Esophagus muscularis mucosa (tissue), 4 donors: ENCODE data around the gene SPATA20.

Experiments
- EP300 ChIP-seq: sonication (generic); formaldehyde crosslinking; IDR thresholded peaks from one replicate; pipeline ENCODE4 v1.6.1; 2017; ENCODE audit warnings: antibody characterized with exemption
- POLR2A ChIP-seq: fragments of 450-650 bp; IDR thresholded peaks from one replicate; pipeline ENCODE4 v1.6.1; 2017; ENCODE audit warnings: antibody characterized with exemption, moderate library complexity, mild to moderate bottlenecking, low read depth
- TF ChIP-seq, protein P1 (sequence below), 3 experiments: fragments of 200-600 bp in 2 of 3; fragments of 450-650 bp in 1 of 3; sonication (generic) in 2 of 3; IDR thresholded peaks; one replicate each; pipeline ENCODE4 v1.5.1; 2017 to 2019; ENCODE audit warnings: antibody characterized with exemption in 3 of 3, mild to moderate bottlenecking in 2 of 3, moderate library complexity in 1 of 3

DNA sequence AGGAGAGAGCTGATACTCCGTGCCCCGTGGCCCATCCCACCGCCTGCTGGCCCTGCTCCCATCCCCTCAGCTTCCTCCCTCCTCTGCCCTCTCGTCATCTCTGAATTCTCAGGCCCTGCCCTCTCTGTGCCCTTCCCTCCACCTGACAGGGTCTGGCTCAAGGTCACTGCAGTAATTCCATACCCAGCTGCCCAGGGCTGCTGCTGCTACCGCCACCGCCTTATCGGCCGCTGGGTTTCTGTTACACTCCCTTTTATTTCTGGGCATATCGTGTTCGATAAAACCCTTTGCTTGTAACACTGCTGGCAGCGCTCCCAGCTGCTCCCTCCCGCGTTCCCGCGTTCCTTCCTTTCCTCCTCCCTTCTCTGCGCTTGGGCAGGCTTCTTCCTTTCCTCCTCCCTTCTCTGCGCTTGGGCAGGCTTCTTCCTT, 13.2 kb upstream of the SPATA20 start:
- TF ChIP-seq, protein P1, sequence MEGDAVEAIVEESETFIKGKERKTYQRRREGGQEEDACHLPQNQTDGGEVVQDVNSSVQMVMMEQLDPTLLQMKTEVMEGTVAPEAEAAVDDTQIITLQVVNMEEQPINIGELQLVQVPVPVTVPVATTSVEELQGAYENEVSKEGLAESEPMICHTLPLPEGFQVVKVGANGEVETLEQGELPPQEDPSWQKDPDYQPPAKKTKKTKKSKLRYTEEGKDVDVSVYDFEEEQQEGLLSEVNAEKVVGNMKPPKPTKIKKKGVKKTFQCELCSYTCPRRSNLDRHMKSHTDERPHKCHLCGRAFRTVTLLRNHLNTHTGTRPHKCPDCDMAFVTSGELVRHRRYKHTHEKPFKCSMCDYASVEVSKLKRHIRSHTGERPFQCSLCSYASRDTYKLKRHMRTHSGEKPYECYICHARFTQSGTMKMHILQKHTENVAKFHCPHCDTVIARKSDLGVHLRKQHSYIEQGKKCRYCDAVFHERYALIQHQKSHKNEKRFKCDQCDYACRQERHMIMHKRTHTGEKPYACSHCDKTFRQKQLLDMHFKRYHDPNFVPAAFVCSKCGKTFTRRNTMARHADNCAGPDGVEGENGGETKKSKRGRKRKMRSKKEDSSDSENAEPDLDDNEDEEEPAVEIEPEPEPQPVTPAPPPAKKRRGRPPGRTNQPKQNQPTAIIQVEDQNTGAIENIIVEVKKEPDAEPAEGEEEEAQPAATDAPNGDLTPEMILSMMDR (IDR thresholded peaks at IDR 0.05) = no peak
- TF ChIP-seq POLR2A = no peak
- no peak for TF ChIP-seq EP300
